Activated CD4-positive, alpha-beta memory T cell treated with anti-CD3 and anti-CD28 coated beads for 36 hours (primary cell): ENCODE data around the gene IL10. TPM values are rescaled to one million over a fixed set of nuclear protein-coding genes. Genes with fewer than 3 reads are reported as not detected.

Source experiments
- CTCF ChIA-PET: fragments of 350-600 bp; sonication (Branson Sonifier 250); formaldehyde crosslinking; loops from one replicate; lab custom pipeline; 2021; ENCODE audit warnings: antibody characterized with exemption, inconsistent platforms; lab: Charles Lee
- POLR2A ChIA-PET: fragments of 350-600 bp; sonication (Branson Sonifier 250); formaldehyde crosslinking; loops from one replicate; lab custom pipeline; 2021; ENCODE audit warnings: antibody characterized with exemption; lab: Charles Lee
- DNase-seq: peaks from one replicate; pipeline ENCODE4 v3.0.0-alpha.2; 2020
- H3K27ac Mint-ChIP-seq: one replicate; pipeline ENCODE4 v1.8.0; 2021; ENCODE audit warnings: mixed read lengths
- H3K27me3 Mint-ChIP-seq: one replicate; pipeline ENCODE4 v1.8.0; 2021; ENCODE audit warnings: mixed read lengths
- H3K36me3 Mint-ChIP-seq: one replicate; pipeline ENCODE4 v1.8.0; 2021; ENCODE audit warnings: mixed read lengths
- H3K4me1 Mint-ChIP-seq: one replicate; pipeline ENCODE4 v1.8.0; 2021; ENCODE audit warnings: low read depth, mixed read lengths
- H3K4me3 Mint-ChIP-seq: one replicate; pipeline ENCODE4 v1.8.0; 2021; ENCODE audit warnings: mild to moderate bottlenecking, mixed read lengths
- H3K9me3 Mint-ChIP-seq: one replicate; pipeline ENCODE4 v1.8.0; 2021; ENCODE audit warnings: mixed read lengths
- intact Hi-C: fragments of 100-400 bp; cut with micrococcal nuclease; formaldehyde crosslinking; loops from one replicate; pipeline ENCODE4 v1.15.1; 2023
- total RNA-seq, 2 experiments: library from RNA; stranded (reverse); gene quantifications; one replicate each; pipeline ENCODE4 v1.2.3, GENCODE V29; 2021

IL10 gene
- total RNA-seq, 2 experiments from 2014 or later = 17.3 to 18.5 TPM

GRCh38 chr1:206751891-206752290 lies 20.4 kb downstream of the IL10 start:
- no peak overlapping the region for H3K4me3 Mint-ChIP-seq
- no peak for DNase-seq
- H3K27ac Mint-ChIP-seq = no peak overlapping the region
- intact Hi-C loops = no loop called here
- POLR2A ChIA-PET = no interaction called here
- H3K4me1 Mint-ChIP-seq = peaks cover 37% of the 10 kb centered on the region
- CTCF ChIA-PET = no interaction called here
- no peaks in the 10 kb centered on the region for H3K27me3 Mint-ChIP-seq
- no peaks in the 10 kb centered on the region for H3K9me3 Mint-ChIP-seq
- no peaks in the 10 kb centered on the region for H3K36me3 Mint-ChIP-seq

GRCh38 chr1:206748348-206749030 lies 23.8 kb downstream of the IL10 start:
- POLR2A ChIA-PET = interaction anchor here (0.6 to 1.6 kb wide), 3 partner anchors 17 to 176 kb away, joined by 4 to 6 read pairs (median 4); no protein-coding TSS in a partner anchor
- intact Hi-C loops = no loop called here

GRCh38 chr1:206745301-206745700 lies 27.0 kb downstream of the IL10 start:
- H3K4me3 Mint-ChIP-seq = no peak overlapping the region
- no peaks in the 10 kb centered on the region for H3K27me3 Mint-ChIP-seq
- peaks cover 57% of the 10 kb centered on the region for H3K4me1 Mint-ChIP-seq
- no peaks in the 10 kb centered on the region for H3K9me3 Mint-ChIP-seq
- ChIA-PET POLR2A (interaction anchor here (0.9 to 1.8 kb wide), 4 partner anchors 15 to 58 kb away, joined by 3 to 5 read pairs (median 3); no protein-coding TSS in a partner anchor), CTCF (interaction anchor here (0.7 to 2.6 kb wide), 6 partner anchors 10 to 166 kb away, joined by 3 to 10 read pairs (median 6); no protein-coding TSS in a partner anchor)
- intact Hi-C loops = no loop called here
- DNase-seq = no peak
- no peak overlapping the region for H3K27ac Mint-ChIP-seq
- H3K36me3 Mint-ChIP-seq = no peaks in the 10 kb centered on the region

More at GRCh38 chr1:206748348-206749030, 23.8 kb downstream of the IL10 start:
- DNase-seq = no peak
- Mint-ChIP-seq H3K27me3 (no peaks in the 10 kb centered on the region), H3K9me3 (no peaks in the 10 kb centered on the region), H3K4me1 (peaks cover 30% of the 10 kb centered on the region), H3K27ac (no peak overlapping the region), H3K4me3 (no peak overlapping the region), H3K36me3 (no peaks in the 10 kb centered on the region)
- CTCF ChIA-PET = interaction anchor here (1.0 to 1.9 kb wide), 6 partner anchors 14 to 185 kb away, joined by 3 to 6 read pairs (median 4); no protein-coding TSS in a partner anchor

- H3K27me3 Mint-ChIP-seq = no peaks in the 10 kb centered on the region
- no peaks in the 10 kb centered on the region for H3K36me3 Mint-ChIP-seq
- ChIA-PET CTCF (interaction anchor here (0.7 to 2.6 kb wide), 5 partner anchors 10 to 167 kb away, joined by 3 to 10 read pairs (median 7); no protein-coding TSS in a partner anchor), POLR2A (interaction anchor here (0.9 to 1.8 kb wide), 4 partner anchors 16 to 59 kb away, joined by 3 to 5 read pairs (median 3); no protein-coding TSS in a partner anchor)
- peaks cover 63% of the 10 kb centered on the region for H3K4me1 Mint-ChIP-seq
- no peak overlapping the region for H3K4me3 Mint-ChIP-seq
- peak overlapping the region; percentile 7 for H3K27ac Mint-ChIP-seq
- H3K9me3 Mint-ChIP-seq = no peaks in the 10 kb centered on the region
- intact Hi-C loops = no loop called here
- DNase-seq = peak; percentile 55
Measured at GRCh38 chr1:206744683-206745082, 27.6 kb downstream of the IL10 start.

- CTCF ChIA-PET = interaction anchor here (0.8 to 1.5 kb wide), 6 partner anchors 8 to 166 kb away, joined by 3 to 8 read pairs (median 3); partner anchors contain the start of gene DYRK3
- H3K27ac Mint-ChIP-seq = no peak overlapping the region
- H3K36me3 Mint-ChIP-seq = peaks cover 4% of the 10 kb centered on the region
- intact Hi-C loops = no loop called here
- H3K9me3 Mint-ChIP-seq = no peaks in the 10 kb centered on the region
- H3K4me1 Mint-ChIP-seq = peaks cover 72% of the 10 kb centered on the region
- H3K27me3 Mint-ChIP-seq = no peaks in the 10 kb centered on the region
- DNase-seq = peak; percentile 49
- H3K4me3 Mint-ChIP-seq = no peak overlapping the region
- POLR2A ChIA-PET = no interaction called here
Measured at GRCh38 chr1:206742719-206743383, 29.4 kb downstream of the IL10 start.

- Mint-ChIP-seq H3K36me3 (peaks cover 7% of the 10 kb centered on the region), H3K4me3 (no peak overlapping the region), H3K4me1 (peaks cover 87% of the 10 kb centered on the region), H3K27me3 (no peaks in the 10 kb centered on the region), H3K27ac (no peak overlapping the region), H3K9me3 (no peaks in the 10 kb centered on the region)
- intact Hi-C loops = no loop called here
- ChIA-PET POLR2A (interaction anchor here (0.7 to 2.9 kb wide), 4 partner anchors 29 to 167 kb away, joined by 3 to 30 read pairs (median 8); partner anchors contain the start of gene IL19), CTCF (interaction anchor here (0.9 to 3.1 kb wide), 5 partner anchors 15 to 192 kb away, joined by 3 to 21 read pairs (median 3); no protein-coding TSS in a partner anchor)
- DNase-seq = no peak
Measured at GRCh38 chr1:206741142-206741701, 31.1 kb downstream of the IL10 start.

GRCh38 chr1:206739411-206740076 lies 32.8 kb downstream of the IL10 start:
- intact Hi-C loops = loop anchor here (1.0 kb wide), 5 partner anchors 18 to 64 kb away; no protein-coding TSS in a partner anchor
- H3K9me3 Mint-ChIP-seq = no peaks in the 10 kb centered on the region
- H3K27me3 Mint-ChIP-seq = no peaks in the 10 kb centered on the region
- peaks cover 92% of the 10 kb centered on the region for H3K4me1 Mint-ChIP-seq
- POLR2A ChIA-PET = interaction anchor here (0.9 to 2.9 kb wide), 13 partner anchors 18 to 582 kb away, joined by 3 to 30 read pairs (median 5); partner anchors contain the start of gene CD55
- peak overlapping the region; percentile 64 for H3K27ac Mint-ChIP-seq
- peak; percentile 64 for DNase-seq
- no peak overlapping the region for H3K4me3 Mint-ChIP-seq
- peaks cover 14% of the 10 kb centered on the region for H3K36me3 Mint-ChIP-seq
- CTCF ChIA-PET = interaction anchor here (0.6 to 3.1 kb wide), 17 partner anchors 13 to 243 kb away, joined by 3 to 22 read pairs (median 7); partner anchors contain the start of gene IL19

GRCh38 chr1:206738370-206739366 lies 33.6 kb downstream of the IL10 start:
- ChIA-PET CTCF (interaction anchor here (0.7 to 9.3 kb wide), 22 partner anchors 12 to 184 kb away, joined by 3 to 315 read pairs (median 8); partner anchors contain the start of genes IL10 and IL19), POLR2A (interaction anchor here (1.0 to 2.9 kb wide), 14 partner anchors 28 to 583 kb away, joined by 3 to 30 read pairs (median 4); partner anchors contain the start of gene CD55)
- intact Hi-C loops = loop anchor here (1.0 kb wide), 5 partner anchors 19 to 65 kb away; no protein-coding TSS in a partner anchor
- H3K27me3 Mint-ChIP-seq = no peaks in the 10 kb centered on the region
- peaks cover 14% of the 10 kb centered on the region for H3K36me3 Mint-ChIP-seq
- H3K4me1 Mint-ChIP-seq = peaks cover 93% of the 10 kb centered on the region
- no peaks in the 10 kb centered on the region for H3K9me3 Mint-ChIP-seq
- peak overlapping the region; percentile 64 for H3K27ac Mint-ChIP-seq
- H3K4me3 Mint-ChIP-seq = no peak overlapping the region
- DNase-seq = no peak

- intact Hi-C loops = no loop called here
- Mint-ChIP-seq H3K36me3 (peaks cover 17% of the 10 kb centered on the region), H3K9me3 (no peaks in the 10 kb centered on the region), H3K4me3 (no peak overlapping the region), H3K27me3 (no peaks in the 10 kb centered on the region), H3K4me1 (peaks cover 86% of the 10 kb centered on the region), H3K27ac (peak overlapping the region; percentile 64)
- CTCF ChIA-PET = interaction anchor here (0.7 to 9.3 kb wide), 11 partner anchors 11 to 177 kb away, joined by 3 to 315 read pairs (median 4); partner anchors contain the start of genes IL10 and IL19
- peak; percentile 78 for DNase-seq
- POLR2A ChIA-PET = interaction anchor here (1.0 to 1.3 kb wide), 5 partner anchors 29 to 66 kb away, joined by 3 to 15 read pairs (median 4); no protein-coding TSS in a partner anchor
Measured at GRCh38 chr1:206737729-206738201, 34.5 kb downstream of the IL10 start.
